GM12878 (cell line): Measurements from ENCODE around the gene ARL10. TPM values are rescaled to one million over a fixed set of nuclear protein-coding genes. Genes with fewer than 3 reads are reported as not detected.

Experiments used
- ATAC-seq: fragments of 200-7000 bp; cut with Tn5 transposase; 3 replicates; pipeline ENCODE4 v1.9.1; 2020; ENCODE audit warnings: mild to moderate bottlenecking, moderate library complexity
- BruUV-seq: library from RNA; stranded (reverse); fragments of 400-500 nt; replicated peaks from 2 replicates; lab custom pipeline; 2021; lab: Mats Ljungman, UMichigan
- CTCF ChIA-PET: fragments of 300-600 bp; sonication (Branson Sonifier 250); formaldehyde crosslinking; extraction: SDS; loops from one replicate; lab custom pipeline; 2021; ENCODE audit warnings: inconsistent platforms; lab: Yijun Ruan, JAX
- POLR2A ChIA-PET: fragments of 350-600 bp; formaldehyde crosslinking; extraction: SDS; loops from one replicate; lab custom pipeline; 2021; ENCODE audit warnings: inconsistent platforms; lab: Charles Lee
- RAD21 ChIA-PET: fragments of 300-600 bp; sonication (Branson Sonifier 250); formaldehyde crosslinking; loops from one replicate; lab custom pipeline; 2023; ENCODE audit warnings: antibody characterized with exemption; ENCODE audit not compliant: unreplicated experiment; lab: Charles Lee
- SMC1A ChIA-PET: fragments of 300-600 bp; sonication (Branson Sonifier 250); formaldehyde crosslinking; loops from one replicate; lab custom pipeline; 2023; ENCODE audit not compliant: unreplicated experiment, uncharacterized antibody; lab: Charles Lee
- DNase-seq: peaks from one replicate; pipeline ENCODE4 v3.0.0-alpha.2; 2011; ENCODE audit warnings: low read depth, low spot score
- FAIRE-seq: peaks from 3 replicates; lab custom pipeline; 2011; peaks lifted over from hg19 to GRCh38; lab: Jason Lieb, UNC
- H2AFZ ChIP-seq: 2 replicates; pipeline ENCODE4 v1.6.0; 2011; ENCODE audit warnings: low read depth, low read length, control low read depth; ENCODE audit not compliant: control insufficient read depth
- H3K27ac ChIP-seq: 2 replicates; pipeline ENCODE4 v1.5.1; 2011; ENCODE audit warnings: control low read depth; ENCODE audit not compliant: control insufficient read depth, insufficient read depth
- H3K27me3 ChIP-seq, 2 experiments: replicated peaks in 1 of 2; 2 replicates each; pipeline versions ENCODE4 v1.6.0 to v1.6.1; 2011; ENCODE audit warnings: low read length in 1 of 2; ENCODE audit not compliant: control insufficient read depth in 2 of 2, insufficient read depth in 2 of 2
- H3K36me3 ChIP-seq, 2 experiments: 2 replicates each; pipeline ENCODE4 v1.5.1; 2011; ENCODE audit warnings: low read length in 1 of 2; ENCODE audit not compliant: control insufficient read depth in 2 of 2, insufficient read depth in 2 of 2
- H3K4me1 ChIP-seq: 2 replicates; pipeline ENCODE4 v1.6.1; 2011; ENCODE audit warnings: mild to moderate bottlenecking, low read length, moderate library complexity, mixed read lengths; ENCODE audit not compliant: control insufficient read depth, insufficient read depth
- H3K4me2 ChIP-seq: 2 replicates; pipeline ENCODE4 v1.6.0; 2011; ENCODE audit warnings: control low read depth; ENCODE audit not compliant: control insufficient read depth, insufficient read depth
- H3K4me3 ChIP-seq: fragments of 200-600 bp; sonication (generic); 2 replicates; pipeline ENCODE4 v1.5.1; 2016
- H3K79me2 ChIP-seq: 2 replicates; pipeline ENCODE4 v1.6.0; 2011; ENCODE audit warnings: low read length; ENCODE audit not compliant: control insufficient read depth, insufficient read depth
- H3K9ac ChIP-seq: 2 replicates; pipeline ENCODE4 v1.8.0; 2011; ENCODE audit warnings: low read length, control low read depth, mixed read lengths; ENCODE audit not compliant: control insufficient read depth, insufficient read depth
- H3K9me3 ChIP-seq: replicated peaks from 3 replicates; pipeline ENCODE4 v1.5.1; 2011; ENCODE audit warnings: mild to moderate bottlenecking, low read length; ENCODE audit not compliant: control insufficient read depth, insufficient read depth
- H4K20me1 ChIP-seq: 2 replicates; pipeline ENCODE4 v1.6.0; 2011; ENCODE audit not compliant: control insufficient read depth, insufficient read depth
- ATF3 ChIP-seq: IDR thresholded peaks from 2 replicates; pipeline ENCODE4 v1.6.1; 2011; ENCODE audit warnings: low read depth, mild to moderate bottlenecking, low read length, moderate library complexity, borderline replicate concordance; ENCODE audit errors: extremely low read depth
- BACH1 ChIP-seq: fragments of 450-650 bp; IDR thresholded peaks from 2 replicates; pipeline ENCODE4 v1.6.1; 2017; ENCODE audit warnings: mild to moderate bottlenecking, borderline replicate concordance
- ELK1 ChIP-seq: IDR thresholded peaks from 2 replicates; pipeline ENCODE4 v1.6.1; 2012; ENCODE audit warnings: low read depth, low read length, improper control_type of control experiment
- EP300 ChIP-seq, 2 experiments: fragments of 150-350 bp in 1 of 2; IDR thresholded peaks; 2 replicates each; pipeline ENCODE4 v1.6.1; 2011 to 2012; ENCODE audit warnings: low read depth in 2 of 2, low read length in 2 of 2, borderline replicate concordance in 1 of 2, improper control_type of control experiment in 1 of 2, inconsistent platforms in 1 of 2; ENCODE audit not compliant: control insufficient read depth in 1 of 2
- EZH2 ChIP-seq: IDR thresholded peaks from 2 replicates; pipeline ENCODE4 v1.6.1; 2012; ENCODE audit warnings: low read depth, mild to moderate bottlenecking, control low read depth, inconsistent platforms, low read length, borderline replicate concordance; ENCODE audit not compliant: control insufficient read depth
- FOS ChIP-seq: IDR thresholded peaks from 3 replicates; pipeline ENCODE4 v1.6.1; 2011; ENCODE audit warnings: borderline replicate concordance; ENCODE audit not compliant: insufficient read length; ENCODE audit errors: extremely low read depth
- GATAD2B ChIP-seq: fragments of 450-650 bp; conservative IDR thresholded peaks from 2 replicates; pipeline ENCODE4 v1.6.1; 2017; ENCODE audit warnings: low read depth, mild to moderate bottlenecking, moderate library complexity
- KDM1A ChIP-seq: fragments of 200-600 bp; sonication (generic); IDR thresholded peaks from 2 replicates; pipeline ENCODE4 v1.6.1; 2016; ENCODE audit warnings: borderline replicate concordance
- MTA2 ChIP-seq: fragments of 450-650 bp; IDR thresholded peaks from 2 replicates; pipeline ENCODE4 v1.6.1; 2016; ENCODE audit warnings: low read depth, mild to moderate bottlenecking, moderate library complexity
- REST ChIP-seq: IDR thresholded peaks from 2 replicates; pipeline ENCODE4 v1.6.1; 2012; ENCODE audit warnings: mild to moderate bottlenecking, low read depth, low read length
- SKIL ChIP-seq: fragments of 450-650 bp; IDR thresholded peaks from 2 replicates; pipeline ENCODE4 v1.6.1; 2017; ENCODE audit warnings: mild to moderate bottlenecking, low read depth, inconsistent platforms; ENCODE audit not compliant: poor library complexity, severe bottlenecking
- SREBF2 ChIP-seq: IDR thresholded peaks from 2 replicates; pipeline ENCODE4 v1.6.1; 2012; ENCODE audit warnings: mild to moderate bottlenecking, low read length
- SUZ12 ChIP-seq: fragments of 200-600 bp; sonication (generic); IDR thresholded peaks from one replicate; pipeline ENCODE4 v1.6.1; 2018; ENCODE audit warnings: antibody characterized with exemption, mild to moderate bottlenecking; ENCODE audit not compliant: unreplicated experiment
- TARDBP ChIP-seq: IDR thresholded peaks from 2 replicates; pipeline ENCODE4 v1.6.1; 2016; ENCODE audit warnings: borderline replicate concordance
- ZNF207 ChIP-seq: fragments of 450-650 bp; IDR thresholded peaks from 2 replicates; pipeline ENCODE4 v1.6.1; 2014; ENCODE audit warnings: antibody characterized with exemption, mild to moderate bottlenecking, borderline replicate concordance
- ZNF217 ChIP-seq: fragments of 450-650 bp; IDR thresholded peaks from 2 replicates; pipeline ENCODE4 v1.6.1; 2017; ENCODE audit warnings: antibody characterized with exemption, mild to moderate bottlenecking
- WGBS: methylation state at CpG from one replicate; pipeline ENCODE4 v1.1.6; 2016; ENCODE audit warnings: low lambda C conversion rate; ENCODE audit not compliant: insufficient replicate concordance, insufficient coverage; ENCODE audit errors: missing lambda C conversion rate; 5-methylcytosine and 5-hydroxymethylcytosine counted together
- in situ Hi-C: fragments of 300-500 bp; cut with MboI; formaldehyde crosslinking; loops from 9 replicates; pipeline ENCODE4 v1.14.3; 2018; ENCODE audit warnings: mixed read lengths
- intact Hi-C: fragments of 100-400 bp; cut with micrococcal nuclease; formaldehyde crosslinking; loops from one replicate; pipeline ENCODE4 v1.14.2; 2022; ENCODE audit not compliant: unreplicated experiment
- polyA plus RNA-seq, 11 experiments: library from polyadenylated mRNA; depleted of rRNA in 4 of 11; unstranded in 6 of 11; stranded (reverse) in 5 of 11; fragments of >200 nt; fragmentation: Nextera tagmentation in 4 of 11; fragmentation: Illumina TruSeq in 1 of 11; extraction: Ambion mirVana in 4 of 11; extraction: Trizol in 1 of 11; gene quantifications; 1 replicate in 1 of 11; 2 replicates in 10 of 11; pipeline versions ENCODE4 v1.2.1 to v1.2.3, GENCODE V29; 2011 to 2016; ENCODE audit warnings: inconsistent platforms in 2 of 11, missing spikeins in 2 of 11, low read depth in 1 of 11
- total RNA-seq, 4 experiments: library from RNA; depleted of rRNA in 3 of 4; stranded (reverse); fragments of >200 nt in 3 of 4; fragmentation: Illumina TruSeq in 1 of 4; extraction: Trizol in 1 of 4; gene quantifications; 2 replicates each; pipeline versions ENCODE4 v1.2.1 to v1.2.3, GENCODE V29; 2013 to 2021

Gene ARL10
- total and polyA plus RNA-seq, 10 of the 15 experiments (the other 5 are each of a cell fraction or from before 2014, with no cell fraction given) = 0.44 to 6.4 (median 2.4) TPM

GRCh38 chr5:176416965-176417364 is 51.7 kb downstream of the ARL10 start (continued):
- TF ChIP-seq SKIL (no peak), ATF3 (no peak), SREBF2 (no peak), ZNF207 (no peak)

GRCh38 chr5:176418251-176418650 is 53.0 kb downstream of the ARL10 start:
- SMC1A ChIA-PET = interaction anchor here (0.9 to 1.9 kb wide), 5 partner anchors 30 to 119 kb away, joined by 3 to 8 read pairs (median 3); partner anchors contain the start of genes FAF2 and RNF44
- WGBS = 67% methylated on average over 9 of the region's 9 CpGs
- BruUV-seq = no TSS peak

More at GRCh38 chr5:176418251-176418650, 53.0 kb downstream of the ARL10 start:
- in situ Hi-C loops (no loop called here), intact Hi-C loops (loop anchor here (10.0 kb wide), 2 partner anchors 227 to 683 kb away; partner anchors contain the start of gene TSPAN17)
- no peaks in the 10 kb centered on the region for H4K20me1 ChIP-seq
- no peak for DNase-seq
- no peaks in the 10 kb centered on the region for H3K9me3 ChIP-seq
- H3K27ac ChIP-seq = no peak overlapping the region
- H3K4me3 ChIP-seq = no peak overlapping the region
- H3K4me1 ChIP-seq = peaks cover 19% of the 10 kb centered on the region
- no peaks in the 10 kb centered on the region for H3K27me3 ChIP-seq
- no peak for ATAC-seq
- RAD21 ChIA-PET = interaction anchor here (0.8 kb wide), 2 partner anchors 156 to 161 kb away, joined by 3 to 4 read pairs; no protein-coding TSS in a partner anchor
- CTCF ChIA-PET = interaction anchor here (1.0 to 3.4 kb wide), 9 partner anchors 12 to 243 kb away, joined by 3 to 18 read pairs (median 5); no protein-coding TSS in a partner anchor
- H3K9ac ChIP-seq = no peak overlapping the region
- no peaks in the 10 kb centered on the region for H3K36me3 ChIP-seq
- POLR2A ChIA-PET = no interaction called here
- no peak overlapping the region for H2AFZ ChIP-seq
- FAIRE-seq = no peak
- TF ChIP-seq MTA2 (no peak), BACH1 (no peak), GATAD2B (no peak), ELK1 (no peak), EP300 (IDR thresholded peaks at IDR 0.05; ENCODE audit: borderline replicate concordance in 1 of 2, control insufficient read depth in 1 of 2, low read depth in 2 of 2, low read length in 2 of 2) (no peak), KDM1A (no peak), FOS (no peak), REST (no peak), ZNF217 (no peak), SUZ12 (no peak), EZH2 (no peak), TARDBP (no peak)
- TF ChIP-seq, all 136 proteins: peak for 0
- H3K4me2 ChIP-seq = no peak overlapping the region
- peaks cover 5% of the 10 kb centered on the region for H3K79me2 ChIP-seq
